Suppressor macrophage treated with lipopolysaccharide for 4 hours (primary cell): ENCODE results near the gene ZNF710.
"Not testable (repeated sequence)": the region's sequence is repeated elsewhere in the genome, so short reads cannot be mapped to it uniquely, and the experiment has no call there.

Source experiments
- DNase-seq: peaks from one replicate; pipeline ENCODE4 v3.0.0-alpha.2; 2020

The ZNF710 gene

DNA sequence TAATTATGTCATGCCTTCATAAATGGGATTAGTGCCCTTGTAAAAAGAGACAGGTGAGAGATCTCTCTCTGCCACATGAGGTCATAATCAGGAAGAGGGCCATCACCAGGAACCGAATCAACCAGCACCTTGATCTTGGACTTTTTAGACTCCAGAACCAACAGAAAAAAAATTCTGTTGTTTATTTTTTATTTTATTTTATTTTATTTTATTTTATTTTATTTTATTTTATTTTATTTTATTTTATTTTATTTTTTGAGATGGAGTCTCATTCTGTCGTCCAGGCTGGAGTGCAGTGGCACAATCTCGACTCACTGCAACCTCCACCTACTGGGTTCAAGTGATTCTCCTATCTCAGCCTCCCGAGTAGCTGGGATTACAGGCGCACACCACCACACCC lies 106.9 kb downstream of the ZNF710 start:
- DNase-seq = not testable (repeated sequence)

- not testable (repeated sequence) for DNase-seq
Observed at GRCh38 chr15:90109163-90109751, 108.1 kb downstream of the ZNF710 start.

- DNase-seq = no peak
Observed at GRCh38 chr15:90113166-90113565, 112.0 kb downstream of the ZNF710 start.

DNA sequence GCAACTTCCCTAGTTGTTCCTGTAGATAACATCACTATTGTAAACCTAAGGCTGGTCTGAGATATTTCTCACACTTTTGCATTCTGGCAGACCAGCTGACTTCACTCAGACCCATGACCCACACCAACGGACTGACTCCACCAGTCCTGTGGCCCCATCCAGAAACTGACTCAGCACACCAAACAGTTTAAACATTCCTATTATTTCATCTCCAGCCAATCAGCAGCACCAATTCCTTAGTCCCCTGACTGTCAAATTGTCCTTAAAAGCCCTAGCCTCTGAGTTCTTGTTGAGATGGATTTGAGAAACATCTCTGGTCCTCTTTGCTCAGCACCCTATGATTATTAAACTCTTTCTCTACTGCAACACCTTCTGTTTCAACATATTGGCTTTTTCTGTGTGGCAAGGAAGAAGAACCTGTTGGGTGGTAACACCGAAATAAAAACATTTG lies 113.4 kb downstream of the ZNF710 start:
- peak; percentile 51 for DNase-seq

DNA sequence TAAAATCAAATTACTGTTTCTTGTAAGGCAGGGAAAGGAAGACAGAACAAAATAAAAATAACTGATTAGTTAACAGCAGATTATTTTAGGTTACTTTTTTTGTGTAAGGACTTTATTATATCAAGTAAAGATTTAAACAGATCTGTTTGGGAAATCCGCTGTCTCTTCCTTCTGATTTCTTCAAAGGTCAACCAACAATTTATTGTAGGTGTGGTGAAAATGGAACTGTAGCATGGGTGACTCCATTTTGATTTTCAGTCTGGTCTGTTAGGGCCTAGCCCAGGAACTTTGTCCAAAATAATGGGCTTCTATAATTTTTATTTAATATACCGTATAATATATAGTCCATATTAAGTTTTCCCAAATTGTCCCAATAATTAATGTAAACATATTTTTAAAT lies 114.7 kb downstream of the ZNF710 start:
- DNase-seq = no peak

GRCh38 chr15:90119367-90119766 lies 118.2 kb downstream of the ZNF710 start:
- no peak for DNase-seq

DNA sequence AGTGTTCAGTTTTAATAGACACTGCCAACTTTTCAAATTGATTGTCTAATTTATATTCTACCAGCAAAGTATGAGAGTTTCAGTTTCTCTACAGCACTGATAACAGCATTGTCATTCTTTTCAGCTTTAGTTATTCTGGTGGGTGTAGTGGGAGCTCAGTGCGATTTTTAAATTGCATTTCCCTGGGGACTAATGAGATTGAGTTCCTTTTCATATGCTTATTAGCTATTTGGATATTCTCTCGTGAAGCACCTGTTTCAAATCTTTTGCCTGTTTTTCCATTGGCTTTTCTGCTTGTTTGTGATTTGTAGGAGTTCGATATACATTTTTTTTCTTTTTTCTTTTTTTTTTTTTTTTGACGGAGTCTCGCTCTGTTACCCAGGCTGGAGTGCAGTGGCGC lies 120.0 kb downstream of the ZNF710 start:
- DNase-seq = no peak

DNA sequence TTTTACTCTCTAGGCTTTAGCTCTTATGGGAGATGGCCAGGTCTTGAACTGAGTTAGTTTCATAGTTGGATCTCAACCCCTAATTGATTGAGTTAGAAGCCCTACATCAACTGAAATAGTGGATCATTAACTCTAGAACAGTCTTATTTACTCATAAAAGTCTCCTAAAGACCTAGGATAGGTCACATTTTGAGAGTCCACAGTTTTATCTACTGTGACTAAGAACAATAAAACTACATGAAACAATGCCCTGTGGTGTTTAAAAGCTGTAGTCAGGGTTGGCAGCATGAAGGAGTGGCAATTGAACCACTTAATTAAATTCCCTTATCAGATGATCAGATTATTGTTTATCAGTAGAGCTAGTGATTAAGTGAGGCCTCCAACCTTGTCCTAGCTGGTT lies 123.4 kb downstream of the ZNF710 start:
- DNase-seq = no peak

- no peak for DNase-seq
Observed at GRCh38 chr15:90126022-90126421, 124.9 kb downstream of the ZNF710 start.

DNA sequence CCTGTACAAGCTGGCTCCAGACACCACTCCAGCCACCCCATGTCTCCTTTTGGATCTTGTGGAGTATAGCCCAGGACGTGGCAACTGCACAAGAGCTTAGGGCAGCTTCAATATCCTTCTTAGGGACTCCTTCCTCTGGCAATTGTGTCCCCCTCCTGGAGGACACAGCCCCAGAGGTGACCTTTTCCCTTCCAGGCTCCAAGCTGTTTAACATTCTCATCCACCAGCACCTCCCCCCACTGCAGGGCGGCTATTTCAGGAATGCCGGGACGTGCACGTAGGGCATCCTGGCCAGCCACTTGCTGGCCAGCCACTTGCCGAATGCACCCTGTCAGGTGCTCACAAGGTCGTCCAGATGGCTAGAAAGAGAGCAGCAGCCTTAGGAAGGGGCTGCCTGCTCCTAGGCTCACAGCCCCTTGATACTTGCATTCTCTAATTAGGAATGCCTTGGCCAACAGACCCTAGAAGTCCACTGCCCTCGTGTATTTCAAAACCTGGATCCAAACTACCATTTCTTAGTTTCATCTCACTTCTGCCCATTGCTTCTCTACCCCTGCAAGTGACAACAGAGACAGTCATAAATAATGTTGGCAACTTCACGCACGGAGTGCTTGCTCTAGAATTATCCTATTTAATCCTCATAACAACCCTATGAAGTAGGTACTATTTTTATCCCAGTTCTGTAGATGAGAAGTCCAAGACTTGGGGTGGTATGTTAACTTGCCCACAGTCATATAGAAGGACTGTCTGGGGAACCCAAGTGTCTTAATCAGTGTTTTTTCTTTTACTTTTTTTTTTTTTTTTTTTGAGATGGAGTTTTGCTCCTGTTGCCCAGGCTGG lies 125.7 kb downstream of the ZNF710 start:
- DNase-seq = no peak

- no peak for DNase-seq
Observed at GRCh38 chr15:90130291-90130690, 129.2 kb downstream of the ZNF710 start.
